ENCODE data around the gene RABGGTA.

Gene RABGGTA

GRCh38 chr14:24259282-24260025, 11.9 kb downstream of the RABGGTA start:
- no peak for TF ChIP-seq SIN3A (IDR thresholded peaks at IDR 0.05; ENCODE audit: borderline replicate concordance, insufficient read depth, low read length)
- no peak for TF ChIP-seq POLR2AphosphoS5 (IDR thresholded peaks at IDR 0.05; ENCODE audit: low read depth, low read length)
- TF ChIP-seq TAF1 (IDR thresholded peaks at IDR 0.05; ENCODE audit: borderline replicate concordance, insufficient read depth, low read length): no peak
- no peak for TF ChIP-seq FOXP2 (optimal IDR thresholded peaks at IDR 0.05; ENCODE audit: borderline replicate concordance, extremely low read depth, extremely low read length, insufficient read depth)
- TF ChIP-seq REST (IDR thresholded peaks at IDR 0.05; ENCODE audit: insufficient read depth in 1 of 2, low read depth in 2 of 2, low read length in 2 of 2): no peak

GRCh38 chr14:24258548-24259265, 12.7 kb downstream of the RABGGTA start:
- TF ChIP-seq SIN3A (IDR thresholded peaks at IDR 0.05; ENCODE audit: borderline replicate concordance, insufficient read depth, low read length) (no peak), FOXP2 (optimal IDR thresholded peaks at IDR 0.05; ENCODE audit: borderline replicate concordance, extremely low read depth, extremely low read length, insufficient read depth) (no peak), TAF1 (IDR thresholded peaks at IDR 0.05; ENCODE audit: borderline replicate concordance, insufficient read depth, low read length) (no peak), REST (IDR thresholded peaks at IDR 0.05; ENCODE audit: insufficient read depth in 1 of 2, low read depth in 2 of 2, low read length in 2 of 2) (no peak), POLR2AphosphoS5 (IDR thresholded peaks at IDR 0.05; ENCODE audit: low read depth, low read length) (no peak)

DNA sequence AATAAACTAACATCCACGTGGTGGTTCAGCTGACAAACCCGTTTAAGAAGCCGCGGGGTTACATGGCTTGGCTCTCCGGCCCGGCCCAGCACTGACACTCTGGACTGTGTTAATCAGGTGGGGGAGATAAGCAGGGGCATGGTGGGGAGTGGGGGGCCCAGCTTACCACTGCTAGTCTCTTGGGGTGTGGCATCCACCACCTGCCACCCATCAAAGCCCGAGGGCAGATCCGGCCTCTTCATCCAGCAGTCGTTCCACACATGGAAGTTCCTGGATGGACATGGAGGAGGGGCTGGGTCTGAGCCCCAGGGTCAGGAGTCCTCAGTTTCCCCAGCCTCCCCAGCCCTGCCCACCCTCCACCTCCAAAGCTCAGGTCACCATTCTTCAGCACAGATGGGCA, 13.3 kb downstream of the RABGGTA start:
- no peak for TF ChIP-seq SIN3A (IDR thresholded peaks at IDR 0.05; ENCODE audit: borderline replicate concordance, insufficient read depth, low read length)
- no peak for TF ChIP-seq REST (IDR thresholded peaks at IDR 0.05; ENCODE audit: insufficient read depth in 1 of 2, low read depth in 2 of 2, low read length in 2 of 2)
- TF ChIP-seq FOXP2 (optimal IDR thresholded peaks at IDR 0.05; ENCODE audit: borderline replicate concordance, extremely low read depth, extremely low read length, insufficient read depth): no peak
- TF ChIP-seq POLR2AphosphoS5 (IDR thresholded peaks at IDR 0.05; ENCODE audit: low read depth, low read length): no peak

GRCh38 chr14:24256960-24257359, 14.4 kb downstream of the RABGGTA start:
- TF ChIP-seq POLR2AphosphoS5 (IDR thresholded peaks at IDR 0.05; ENCODE audit: low read depth, low read length): no peak
- no peak for TF ChIP-seq SIN3A (IDR thresholded peaks at IDR 0.05; ENCODE audit: borderline replicate concordance, insufficient read depth, low read length)
- no peak for TF ChIP-seq REST (IDR thresholded peaks at IDR 0.05; ENCODE audit: insufficient read depth in 1 of 2, low read depth in 2 of 2, low read length in 2 of 2)
- no peak for TF ChIP-seq FOXP2 (optimal IDR thresholded peaks at IDR 0.05; ENCODE audit: borderline replicate concordance, extremely low read depth, extremely low read length, insufficient read depth)
- no peak for TF ChIP-seq TAF1 (IDR thresholded peaks at IDR 0.05; ENCODE audit: borderline replicate concordance, insufficient read depth, low read length)

Measured in PFSK-1 (cell line).